Fibroblast of lung (primary cell): Measurements from ENCODE around the gene F8A3.

Experiments
- CTCF ChIP-seq, 2 donors: IDR thresholded peaks in 1 of 2; conservative IDR thresholded peaks in 1 of 2; 1 replicate in 1 of 2; 2 replicates in 1 of 2; pipeline ENCODE4 v1.5.1; 2011 to 2012; ENCODE audit warnings: low read length in 2 of 2, control low read depth in 1 of 2, inconsistent platforms in 1 of 2, low read depth in 1 of 2, mild to moderate bottlenecking in 1 of 2
- EZH2 ChIP-seq: IDR thresholded peaks from 2 replicates; pipeline ENCODE4 v1.5.1; 2012; ENCODE audit warnings: low read length, control low read depth, mild to moderate bottlenecking; ENCODE audit errors: missing control alignments

- TF ChIP-seq CTCF (conservative IDR thresholded peaks at IDR 0.05 in 1 of 2, IDR thresholded peaks at IDR 0.05 in 1 of 2; ENCODE audit: low read depth in 1 of 2, low read length in 2 of 2) (no peak), EZH2 (no peak)
These were observed 40.7 kb downstream of the F8A3 start for GRCh38 chrX:155417769-155418168.
